ENCODE data around the gene SCP2.

DNA sequence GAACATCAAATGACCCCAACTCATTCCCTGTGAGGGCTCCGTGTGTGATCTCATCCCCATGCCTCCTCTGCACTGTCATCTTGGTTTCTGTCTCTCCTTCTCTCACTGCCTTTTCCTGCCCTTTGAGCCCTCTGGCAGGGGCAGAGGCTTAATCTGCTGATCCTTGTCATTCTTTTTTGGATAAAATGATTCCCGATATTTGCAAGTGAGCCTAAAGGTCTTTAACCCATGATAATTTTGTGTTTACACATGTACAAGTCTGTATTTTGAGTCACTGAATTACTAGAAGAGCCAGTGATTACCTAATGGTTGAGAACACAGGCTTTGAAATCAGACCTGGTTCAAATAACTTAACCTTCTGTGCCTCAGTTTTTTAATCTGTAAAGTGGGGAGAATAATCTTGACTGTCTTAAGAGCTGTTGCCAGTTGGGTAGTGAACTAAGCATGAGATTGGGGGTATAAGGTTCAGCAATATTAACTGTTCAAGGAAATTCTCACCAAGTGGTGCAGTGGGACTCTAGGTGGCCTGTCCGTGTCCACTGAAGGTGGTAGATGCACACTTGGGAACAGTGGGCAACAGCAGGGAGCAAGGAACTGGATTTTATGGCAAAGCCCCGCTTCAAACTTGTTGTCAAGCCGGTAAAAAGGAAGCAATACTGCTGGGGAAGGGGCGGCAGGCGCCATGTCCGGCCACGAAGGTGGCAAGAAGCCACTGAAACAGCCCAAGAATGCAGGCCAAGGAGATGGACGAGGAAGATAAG lies 7.2 kb upstream of the SCP2 start:
- no peak for TF ChIP-seq POLR2A (IDR thresholded peaks at IDR 0.05)
- TF ChIP-seq, protein P1, sequence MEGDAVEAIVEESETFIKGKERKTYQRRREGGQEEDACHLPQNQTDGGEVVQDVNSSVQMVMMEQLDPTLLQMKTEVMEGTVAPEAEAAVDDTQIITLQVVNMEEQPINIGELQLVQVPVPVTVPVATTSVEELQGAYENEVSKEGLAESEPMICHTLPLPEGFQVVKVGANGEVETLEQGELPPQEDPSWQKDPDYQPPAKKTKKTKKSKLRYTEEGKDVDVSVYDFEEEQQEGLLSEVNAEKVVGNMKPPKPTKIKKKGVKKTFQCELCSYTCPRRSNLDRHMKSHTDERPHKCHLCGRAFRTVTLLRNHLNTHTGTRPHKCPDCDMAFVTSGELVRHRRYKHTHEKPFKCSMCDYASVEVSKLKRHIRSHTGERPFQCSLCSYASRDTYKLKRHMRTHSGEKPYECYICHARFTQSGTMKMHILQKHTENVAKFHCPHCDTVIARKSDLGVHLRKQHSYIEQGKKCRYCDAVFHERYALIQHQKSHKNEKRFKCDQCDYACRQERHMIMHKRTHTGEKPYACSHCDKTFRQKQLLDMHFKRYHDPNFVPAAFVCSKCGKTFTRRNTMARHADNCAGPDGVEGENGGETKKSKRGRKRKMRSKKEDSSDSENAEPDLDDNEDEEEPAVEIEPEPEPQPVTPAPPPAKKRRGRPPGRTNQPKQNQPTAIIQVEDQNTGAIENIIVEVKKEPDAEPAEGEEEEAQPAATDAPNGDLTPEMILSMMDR (IDR thresholded peaks at IDR 0.05): no peak

All from right lobe of liver (tissue), 4 donors.